HUES48 (cell line): Measurements from ENCODE around the gene FGF1.

ENCODE experiments used
- H3K27ac ChIP-seq: one replicate; pipeline ENCODE4 v1.7.0; 2013; ENCODE audit warnings: low read depth, low read length, inconsistent platforms
- H3K27me3 ChIP-seq: 2 replicates; pipeline ENCODE4 v1.6.1; 2013; ENCODE audit warnings: mild to moderate bottlenecking, low read length; ENCODE audit not compliant: control insufficient read depth, insufficient read depth
- H3K36me3 ChIP-seq: 2 replicates; pipeline ENCODE4 v1.6.1; 2013; ENCODE audit warnings: low read length; ENCODE audit not compliant: control insufficient read depth, insufficient read depth
- H3K4me1 ChIP-seq: 2 replicates; pipeline ENCODE4 v1.6.1; 2013; ENCODE audit warnings: mild to moderate bottlenecking, low read length; ENCODE audit not compliant: control insufficient read depth, insufficient read depth
- H3K4me3 ChIP-seq: 2 replicates; pipeline ENCODE4 v1.5.1; 2013; ENCODE audit warnings: mild to moderate bottlenecking, low read depth, low read length
- H3K9ac ChIP-seq: 2 replicates; pipeline ENCODE4 v1.6.1; 2013; ENCODE audit warnings: mild to moderate bottlenecking, low read depth, low read length, moderate library complexity
- H3K9me3 ChIP-seq: 2 replicates; pipeline ENCODE4 v1.6.1; 2013; ENCODE audit warnings: low read length; ENCODE audit not compliant: control insufficient read depth, insufficient read depth

The FGF1 gene

DNA sequence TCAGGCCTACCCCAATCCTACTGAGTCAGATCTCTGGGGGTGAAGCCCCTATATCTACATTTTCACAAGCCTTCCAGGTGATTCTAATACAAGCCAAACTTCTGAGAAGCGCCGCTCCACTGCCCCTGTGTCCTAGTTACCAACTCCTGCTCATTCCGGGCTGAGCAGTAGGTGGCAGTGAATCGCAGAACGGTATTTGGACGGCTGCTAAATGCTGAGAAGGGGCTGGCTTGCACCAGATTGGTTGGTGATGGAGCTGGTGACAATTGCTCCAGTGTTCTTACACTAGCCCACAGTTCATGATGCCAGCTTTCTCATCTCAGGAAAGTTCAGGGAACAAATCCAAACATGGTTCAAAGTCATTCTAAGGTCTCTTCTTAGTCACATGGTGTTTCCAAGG lies 31.1 kb upstream of the FGF1 start:
- Histone ChIP-seq H3K9ac (no peak overlapping the region), H3K4me3 (no peak overlapping the region), H3K4me1 (peaks cover 32% of the 10 kb centered on the region), H3K27ac (peak overlapping the region; percentile 3), H3K9me3 (no peaks in the 10 kb centered on the region), H3K36me3 (peaks cover 4% of the 10 kb centered on the region; the same call in 1 of the 2 replicates), H3K27me3 (no peaks in the 10 kb centered on the region)

GRCh38 chr5:142715291-142715690 lies 29.4 kb upstream of the FGF1 start:
- Histone ChIP-seq H3K27me3 (no peaks in the 10 kb centered on the region), H3K36me3 (peaks cover 13% of the 10 kb centered on the region), H3K4me1 (peaks cover 32% of the 10 kb centered on the region), H3K9ac (no peak overlapping the region), H3K27ac (no peak overlapping the region), H3K9me3 (no peaks in the 10 kb centered on the region), H3K4me3 (no peak overlapping the region)

DNA sequence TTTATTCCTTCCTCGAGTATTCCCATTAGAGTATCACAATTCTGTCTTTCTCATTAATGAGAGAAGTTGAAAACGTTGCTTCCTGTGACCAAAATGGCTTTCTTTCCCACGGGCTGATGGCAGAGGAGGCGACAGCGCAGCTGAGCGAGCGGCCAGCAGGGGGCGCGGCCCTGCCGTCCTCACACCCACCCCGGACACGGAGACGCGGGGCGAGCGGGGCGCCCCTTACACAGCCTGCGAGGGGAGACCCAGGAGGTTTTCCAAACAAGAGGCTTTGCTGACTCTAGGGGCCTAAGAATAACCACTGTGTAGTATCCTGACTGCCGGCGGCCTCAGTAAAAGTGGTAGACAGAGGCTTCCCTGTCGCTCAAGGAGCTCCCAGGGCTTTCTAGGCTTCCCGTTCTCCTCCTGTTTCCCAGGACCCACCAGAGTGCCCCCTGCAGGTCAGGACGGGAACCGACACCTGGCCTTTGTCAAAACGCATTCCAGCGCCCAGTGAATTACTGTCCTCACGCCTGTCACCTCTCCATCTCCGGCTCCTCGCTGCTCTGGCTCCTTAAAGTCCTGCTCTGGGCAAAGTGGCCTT lies 27.3 kb upstream of the FGF1 start:
- Histone ChIP-seq H3K4me3 (peak overlapping the region; percentile 64), H3K9ac (peak overlapping the region; percentile 50; the same call in 1 of the 2 replicates), H3K27ac (peak overlapping the region; percentile 72), H3K27me3 (no peaks in the 10 kb centered on the region), H3K4me1 (peaks cover 27% of the 10 kb centered on the region), H3K9me3 (0 out of 2 replicates have a peak, but pooled peaks cover 2% of the 10 kb centered on the region), H3K36me3 (peaks cover 31% of the 10 kb centered on the region)

DNA sequence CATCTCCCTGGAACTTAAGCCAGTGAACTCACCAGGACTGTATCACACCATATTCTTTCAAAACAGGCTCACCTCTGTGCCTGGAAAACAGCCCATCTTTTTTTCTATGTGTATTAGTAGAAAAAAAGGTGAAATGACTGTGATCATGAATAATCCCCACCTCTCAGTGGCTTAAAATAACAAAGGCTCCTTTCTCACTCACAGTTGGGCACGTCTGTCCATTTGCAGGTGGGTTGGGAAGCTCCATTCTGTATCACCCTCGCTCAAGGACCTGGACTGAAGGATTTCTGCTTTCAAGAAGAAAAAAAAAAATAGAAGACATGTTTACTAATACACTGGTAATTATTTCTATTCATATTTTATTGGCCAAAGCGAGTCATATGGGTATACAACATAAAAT lies 17.3 kb upstream of the FGF1 start:
- Histone ChIP-seq H3K9me3 (no peaks in the 10 kb centered on the region), H3K4me1 (peaks cover 37% of the 10 kb centered on the region), H3K36me3 (peaks cover 30% of the 10 kb centered on the region), H3K9ac (peak overlapping the region; percentile 31), H3K27ac (peak overlapping the region; percentile 73), H3K4me3 (peak overlapping the region; percentile 69), H3K27me3 (no peaks in the 10 kb centered on the region)

DNA sequence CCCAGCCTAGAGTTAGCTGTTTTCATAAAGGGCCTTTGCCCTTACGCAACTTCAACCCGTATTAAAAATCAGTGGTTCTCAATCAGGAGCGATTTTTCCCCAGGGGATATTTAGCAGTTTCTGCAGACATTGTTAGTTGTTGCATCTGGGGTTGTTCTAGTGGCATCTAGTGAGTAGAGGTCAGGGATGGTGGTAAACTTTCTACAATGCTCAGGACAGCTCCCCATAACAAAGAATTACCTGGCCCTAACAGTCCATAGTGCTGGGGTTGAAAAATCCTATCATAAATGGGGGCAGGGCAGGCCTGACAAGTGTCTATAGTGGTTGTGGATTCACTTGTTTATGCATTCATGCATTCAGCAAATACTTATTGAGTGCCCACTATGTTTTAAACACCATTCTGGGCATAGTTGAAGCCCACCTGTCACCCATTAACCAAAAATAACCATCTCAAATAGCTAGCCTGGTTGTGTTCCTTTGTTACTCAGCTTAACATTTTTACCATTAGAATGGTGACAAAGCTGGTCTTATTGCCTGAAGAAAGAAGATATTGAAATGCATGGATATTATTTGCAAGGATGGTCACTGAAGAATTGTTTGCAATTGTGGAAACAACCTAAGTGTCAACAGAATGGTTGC lies 15.9 kb upstream of the FGF1 start:
- H3K4me3 ChIP-seq: peak overlapping the region; percentile 6
- peaks cover 17% of the 10 kb centered on the region for H3K36me3 ChIP-seq
- H3K27me3 ChIP-seq: no peaks in the 10 kb centered on the region
- H3K9me3 ChIP-seq: no peaks in the 10 kb centered on the region
- peak overlapping the region; percentile 87 for H3K27ac ChIP-seq
- H3K9ac ChIP-seq: peak overlapping the region; percentile 32; the same call in 1 of the 2 replicates
- peaks cover 48% of the 10 kb centered on the region for H3K4me1 ChIP-seq

DNA sequence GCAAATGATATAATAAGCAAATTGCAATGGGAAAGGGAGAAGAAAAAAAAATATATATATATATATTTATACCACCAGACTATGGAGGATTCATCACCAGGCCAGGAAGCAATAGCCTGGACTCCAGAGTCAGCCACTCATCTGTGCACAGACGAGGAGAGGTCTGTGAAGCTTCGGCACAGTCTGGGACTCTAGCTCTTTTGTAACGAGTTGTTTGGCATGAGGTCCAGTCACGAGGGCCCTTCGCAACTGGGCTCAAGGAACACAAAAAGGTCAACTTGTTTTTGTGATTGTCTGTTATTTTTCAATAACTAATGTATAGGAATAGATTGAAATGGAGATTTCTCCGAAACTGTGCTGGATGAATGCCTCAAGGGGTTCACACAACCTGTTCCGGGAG lies 14.7 kb upstream of the FGF1 start:
- H3K4me1 ChIP-seq: peaks cover 48% of the 10 kb centered on the region
- H3K9me3 ChIP-seq: no peaks in the 10 kb centered on the region
- H3K36me3 ChIP-seq: peaks cover 7% of the 10 kb centered on the region
- no peak overlapping the region for H3K27ac ChIP-seq
- H3K9ac ChIP-seq: no peak overlapping the region
- no peaks in the 10 kb centered on the region for H3K27me3 ChIP-seq
- no peak overlapping the region for H3K4me3 ChIP-seq

GRCh38 chr5:142699184-142699720 lies 13.4 kb upstream of the FGF1 start:
- Histone ChIP-seq H3K27ac (no peak overlapping the region), H3K9me3 (no peaks in the 10 kb centered on the region), H3K4me1 (peaks cover 48% of the 10 kb centered on the region), H3K4me3 (no peak overlapping the region), H3K9ac (no peak overlapping the region), H3K27me3 (no peaks in the 10 kb centered on the region), H3K36me3 (no peaks in the 10 kb centered on the region)

DNA sequence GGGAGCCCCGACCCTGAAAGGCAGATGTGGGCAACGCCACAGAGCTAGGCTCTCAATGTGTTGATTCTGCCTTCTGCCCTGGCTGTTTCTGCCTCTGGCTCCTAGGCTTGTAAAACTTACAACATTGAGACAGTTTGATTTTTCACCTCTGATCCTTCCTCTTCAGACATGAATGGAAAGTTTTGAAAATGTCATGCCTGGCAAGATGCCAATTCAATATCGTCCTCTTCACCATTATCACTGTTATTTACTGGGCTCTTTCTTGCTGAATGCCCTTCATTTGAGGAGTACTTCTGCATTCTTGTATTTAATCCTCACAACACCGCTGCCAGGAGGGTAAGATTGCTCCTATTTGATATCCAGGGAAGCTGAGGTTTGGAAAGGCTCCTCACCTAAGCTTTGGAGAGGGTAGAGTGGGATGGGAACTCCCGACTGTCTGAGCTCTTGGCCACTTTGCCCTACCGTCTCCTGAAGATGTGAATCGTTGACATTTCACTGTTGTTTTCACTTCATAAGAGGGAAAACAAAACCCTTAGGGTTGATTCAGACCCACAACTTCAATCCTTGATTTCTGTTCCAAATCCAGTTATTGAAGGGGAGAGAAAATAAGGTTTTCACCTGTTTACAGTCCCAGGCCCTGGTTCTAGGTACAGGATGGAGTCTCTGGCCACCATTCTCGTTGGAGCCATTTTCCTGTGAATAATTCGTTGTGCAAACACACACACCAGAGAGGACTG lies 12.7 kb upstream of the FGF1 start:
- H3K27me3 ChIP-seq: no peaks in the 10 kb centered on the region
- no peaks in the 10 kb centered on the region for H3K36me3 ChIP-seq
- H3K27ac ChIP-seq: no peak overlapping the region
- H3K4me3 ChIP-seq: no peak overlapping the region
- peaks cover 48% of the 10 kb centered on the region for H3K4me1 ChIP-seq
- no peaks in the 10 kb centered on the region for H3K9me3 ChIP-seq
- no peak overlapping the region for H3K9ac ChIP-seq

- H3K9ac ChIP-seq: no peak overlapping the region
- no peaks in the 10 kb centered on the region for H3K27me3 ChIP-seq
- no peaks in the 10 kb centered on the region for H3K9me3 ChIP-seq
- H3K36me3 ChIP-seq: no peaks in the 10 kb centered on the region
- no peak overlapping the region for H3K4me3 ChIP-seq
- H3K27ac ChIP-seq: no peak overlapping the region
- H3K4me1 ChIP-seq: peaks cover 38% of the 10 kb centered on the region
Measured at GRCh38 chr5:142697356-142698255, 11.7 kb upstream of the FGF1 start.

DNA sequence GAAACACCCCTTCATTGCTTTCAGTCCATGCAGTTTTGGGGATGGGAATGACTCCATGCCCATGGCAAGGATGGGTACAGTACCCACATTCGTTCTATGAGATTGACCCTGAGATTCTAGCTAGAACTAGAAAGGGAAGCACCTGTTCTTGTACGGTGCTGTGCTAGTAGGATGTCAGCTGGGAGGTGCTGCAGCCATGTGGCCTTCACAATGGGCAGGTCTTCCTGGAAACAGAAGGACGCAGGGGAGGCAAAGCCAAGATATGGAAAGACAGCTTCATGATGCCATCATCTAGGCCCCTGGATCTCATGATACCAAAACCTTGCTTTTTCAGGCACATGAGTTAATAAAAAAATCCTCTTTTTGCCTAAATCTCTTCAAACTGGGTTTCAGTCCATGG lies 10.5 kb upstream of the FGF1 start:
- H3K9ac ChIP-seq: no peak overlapping the region
- H3K4me1 ChIP-seq: peaks cover 29% of the 10 kb centered on the region
- no peak overlapping the region for H3K4me3 ChIP-seq
- H3K36me3 ChIP-seq: no peaks in the 10 kb centered on the region
- no peaks in the 10 kb centered on the region for H3K27me3 ChIP-seq
- no peaks in the 10 kb centered on the region for H3K9me3 ChIP-seq
- no peak overlapping the region for H3K27ac ChIP-seq
